Neural cell (in vitro differentiated cells): Measurements from ENCODE around the gene ATP5MG.

Experiments used
- EP300 ChIP-seq: fragments of 450-650 bp; conservative IDR thresholded peaks from 2 replicates; pipeline ENCODE4 v1.6.1; 2014; ENCODE audit warnings: antibody characterized with exemption, mild to moderate bottlenecking, moderate library complexity; ENCODE audit not compliant: poor library complexity, severe bottlenecking
- EZH2 ChIP-seq: fragments of 200-600, 300-800 bp; shearing (Covaris generic), sonication (generic); IDR thresholded peaks from 2 replicates; pipeline ENCODE4 v1.6.1; 2014; ENCODE audit warnings: antibody characterized with exemption, low read length, borderline replicate concordance, mild to moderate bottlenecking; ENCODE audit not compliant: insufficient read depth, poor library complexity, severe bottlenecking
- POLR2AphosphoS5 ChIP-seq: IDR thresholded peaks from 2 replicates; pipeline ENCODE4 v1.6.1; 2012
- RAD21 ChIP-seq: fragments of 450-650 bp; conservative IDR thresholded peaks from 2 replicates; pipeline ENCODE4 v1.6.1; 2014; ENCODE audit warnings: antibody characterized with exemption, mild to moderate bottlenecking, moderate library complexity
- SMC3 ChIP-seq: fragments of 450-650 bp; conservative IDR thresholded peaks from 2 replicates; pipeline ENCODE4 v1.6.1; 2014; ENCODE audit warnings: antibody characterized with exemption, mild to moderate bottlenecking, moderate library complexity; ENCODE audit not compliant: poor library complexity
- TF ChIP-seq, protein P1 (sequence below): fragments of 450-650 bp; IDR thresholded peaks from 2 replicates; pipeline ENCODE4 v1.5.1; 2014; ENCODE audit warnings: antibody characterized with exemption, mild to moderate bottlenecking, moderate library complexity; ENCODE audit not compliant: poor library complexity, severe bottlenecking
- TF ChIP-seq, protein P2 (sequence below): IDR thresholded peaks from 2 replicates; pipeline ENCODE4 v1.6.1; 2012; ENCODE audit warnings: borderline replicate concordance

DNA sequence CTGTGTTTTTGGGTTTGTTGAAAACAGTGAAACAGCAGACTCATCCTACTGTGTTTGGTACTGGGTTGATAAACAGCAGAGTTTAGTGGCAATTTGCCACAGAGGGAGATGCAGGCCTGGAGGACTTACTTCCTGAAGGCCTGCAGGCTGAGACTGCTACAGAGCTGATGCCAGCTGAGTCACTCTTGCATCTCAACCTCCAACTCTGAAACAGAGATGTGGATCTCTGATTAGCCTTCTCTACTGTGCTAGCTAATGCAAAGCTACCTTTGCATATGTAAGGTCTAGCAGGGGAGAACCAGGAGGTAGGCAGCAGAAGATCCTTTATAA lies 14.3 kb downstream of the ATP5MG start:
- TF ChIP-seq, protein P1, sequence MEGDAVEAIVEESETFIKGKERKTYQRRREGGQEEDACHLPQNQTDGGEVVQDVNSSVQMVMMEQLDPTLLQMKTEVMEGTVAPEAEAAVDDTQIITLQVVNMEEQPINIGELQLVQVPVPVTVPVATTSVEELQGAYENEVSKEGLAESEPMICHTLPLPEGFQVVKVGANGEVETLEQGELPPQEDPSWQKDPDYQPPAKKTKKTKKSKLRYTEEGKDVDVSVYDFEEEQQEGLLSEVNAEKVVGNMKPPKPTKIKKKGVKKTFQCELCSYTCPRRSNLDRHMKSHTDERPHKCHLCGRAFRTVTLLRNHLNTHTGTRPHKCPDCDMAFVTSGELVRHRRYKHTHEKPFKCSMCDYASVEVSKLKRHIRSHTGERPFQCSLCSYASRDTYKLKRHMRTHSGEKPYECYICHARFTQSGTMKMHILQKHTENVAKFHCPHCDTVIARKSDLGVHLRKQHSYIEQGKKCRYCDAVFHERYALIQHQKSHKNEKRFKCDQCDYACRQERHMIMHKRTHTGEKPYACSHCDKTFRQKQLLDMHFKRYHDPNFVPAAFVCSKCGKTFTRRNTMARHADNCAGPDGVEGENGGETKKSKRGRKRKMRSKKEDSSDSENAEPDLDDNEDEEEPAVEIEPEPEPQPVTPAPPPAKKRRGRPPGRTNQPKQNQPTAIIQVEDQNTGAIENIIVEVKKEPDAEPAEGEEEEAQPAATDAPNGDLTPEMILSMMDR: no peak
- TF ChIP-seq, protein P2, sequence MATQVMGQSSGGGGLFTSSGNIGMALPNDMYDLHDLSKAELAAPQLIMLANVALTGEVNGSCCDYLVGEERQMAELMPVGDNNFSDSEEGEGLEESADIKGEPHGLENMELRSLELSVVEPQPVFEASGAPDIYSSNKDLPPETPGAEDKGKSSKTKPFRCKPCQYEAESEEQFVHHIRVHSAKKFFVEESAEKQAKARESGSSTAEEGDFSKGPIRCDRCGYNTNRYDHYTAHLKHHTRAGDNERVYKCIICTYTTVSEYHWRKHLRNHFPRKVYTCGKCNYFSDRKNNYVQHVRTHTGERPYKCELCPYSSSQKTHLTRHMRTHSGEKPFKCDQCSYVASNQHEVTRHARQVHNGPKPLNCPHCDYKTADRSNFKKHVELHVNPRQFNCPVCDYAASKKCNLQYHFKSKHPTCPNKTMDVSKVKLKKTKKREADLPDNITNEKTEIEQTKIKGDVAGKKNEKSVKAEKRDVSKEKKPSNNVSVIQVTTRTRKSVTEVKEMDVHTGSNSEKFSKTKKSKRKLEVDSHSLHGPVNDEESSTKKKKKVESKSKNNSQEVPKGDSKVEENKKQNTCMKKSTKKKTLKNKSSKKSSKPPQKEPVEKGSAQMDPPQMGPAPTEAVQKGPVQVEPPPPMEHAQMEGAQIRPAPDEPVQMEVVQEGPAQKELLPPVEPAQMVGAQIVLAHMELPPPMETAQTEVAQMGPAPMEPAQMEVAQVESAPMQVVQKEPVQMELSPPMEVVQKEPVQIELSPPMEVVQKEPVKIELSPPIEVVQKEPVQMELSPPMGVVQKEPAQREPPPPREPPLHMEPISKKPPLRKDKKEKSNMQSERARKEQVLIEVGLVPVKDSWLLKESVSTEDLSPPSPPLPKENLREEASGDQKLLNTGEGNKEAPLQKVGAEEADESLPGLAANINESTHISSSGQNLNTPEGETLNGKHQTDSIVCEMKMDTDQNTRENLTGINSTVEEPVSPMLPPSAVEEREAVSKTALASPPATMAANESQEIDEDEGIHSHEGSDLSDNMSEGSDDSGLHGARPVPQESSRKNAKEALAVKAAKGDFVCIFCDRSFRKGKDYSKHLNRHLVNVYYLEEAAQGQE: no peak
- no peak for TF ChIP-seq SMC3
- TF ChIP-seq POLR2AphosphoS5: no peak
- TF ChIP-seq EZH2: no peak
- no peak for TF ChIP-seq EP300
- TF ChIP-seq RAD21: no peak
